ENCODE measurements around the gene FAU. TPM values are rescaled to one million over a fixed set of nuclear protein-coding genes. Genes with fewer than 3 reads are reported as not detected.

Gene FAU
- total RNA-seq, 2 donors from 2014 or later: 774 to 802 TPM

DNA sequence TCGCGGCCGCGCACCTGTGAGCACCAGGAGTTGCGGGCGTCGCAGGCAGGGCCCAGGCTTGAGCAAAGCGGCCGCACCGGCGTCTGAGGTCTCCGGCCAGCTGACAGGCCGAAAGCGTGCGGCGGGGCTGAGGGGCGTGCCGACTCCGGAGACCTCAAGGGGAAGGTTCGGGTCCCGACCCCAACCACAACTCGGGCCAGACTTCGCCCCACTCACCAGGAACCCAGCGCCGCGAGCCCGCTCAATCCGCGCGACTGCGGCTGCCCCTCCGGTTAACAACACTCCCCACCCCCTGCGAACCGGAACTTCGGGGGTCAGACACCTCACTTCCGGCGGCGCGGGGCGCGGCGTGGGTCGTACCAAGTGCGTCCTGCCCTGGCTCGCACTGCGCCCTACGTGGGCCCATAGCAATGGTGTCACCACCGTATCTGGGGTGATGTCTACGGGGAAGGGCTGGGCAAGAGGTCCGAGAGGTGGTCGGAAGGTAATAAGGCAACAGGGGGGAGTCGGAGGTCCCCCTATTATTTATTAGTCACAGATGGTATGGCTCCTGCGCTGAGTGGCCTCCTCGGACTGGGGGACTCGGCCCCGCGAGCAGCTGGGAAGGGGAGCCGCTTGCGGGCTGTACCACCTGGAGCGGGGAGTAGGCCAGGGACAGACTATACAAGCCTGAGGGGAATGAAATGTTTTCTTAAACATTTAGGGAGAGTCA, 12.5 kb upstream of the FAU start, which contains the start of gene SYVN1:
Gene SYVN1, minus strand, starts transcription at position 280 of the 712 bp plus-strand sequence. CDS start 918 bp downstream, outside the sequence.
- peaks cover 19% of the 10 kb centered on the region for H3K4me1 Mint-ChIP-seq
- peaks cover 3% of the 10 kb centered on the region for H3K27me3 Mint-ChIP-seq (ENCODE audit: insufficient read depth)
- H3K36me3 Mint-ChIP-seq (ENCODE audit: low read depth): peaks cover 27% of the 10 kb centered on the region
- no peaks in the 10 kb centered on the region for H3K9me3 ChIP-seq (ENCODE audit: control insufficient read depth, low read length)
- peak within 1 kb of the TSS; percentile 99 for H3K27ac Mint-ChIP-seq
- peak within 1 kb of the TSS; percentile 99 for H3K27ac ChIP-seq (ENCODE audit: low read depth, low read length)
- peak within 1 kb of the TSS; percentile 94 for H3K4me3 ChIP-seq (ENCODE audit: low read length)
- TF ChIP-seq, protein P1, sequence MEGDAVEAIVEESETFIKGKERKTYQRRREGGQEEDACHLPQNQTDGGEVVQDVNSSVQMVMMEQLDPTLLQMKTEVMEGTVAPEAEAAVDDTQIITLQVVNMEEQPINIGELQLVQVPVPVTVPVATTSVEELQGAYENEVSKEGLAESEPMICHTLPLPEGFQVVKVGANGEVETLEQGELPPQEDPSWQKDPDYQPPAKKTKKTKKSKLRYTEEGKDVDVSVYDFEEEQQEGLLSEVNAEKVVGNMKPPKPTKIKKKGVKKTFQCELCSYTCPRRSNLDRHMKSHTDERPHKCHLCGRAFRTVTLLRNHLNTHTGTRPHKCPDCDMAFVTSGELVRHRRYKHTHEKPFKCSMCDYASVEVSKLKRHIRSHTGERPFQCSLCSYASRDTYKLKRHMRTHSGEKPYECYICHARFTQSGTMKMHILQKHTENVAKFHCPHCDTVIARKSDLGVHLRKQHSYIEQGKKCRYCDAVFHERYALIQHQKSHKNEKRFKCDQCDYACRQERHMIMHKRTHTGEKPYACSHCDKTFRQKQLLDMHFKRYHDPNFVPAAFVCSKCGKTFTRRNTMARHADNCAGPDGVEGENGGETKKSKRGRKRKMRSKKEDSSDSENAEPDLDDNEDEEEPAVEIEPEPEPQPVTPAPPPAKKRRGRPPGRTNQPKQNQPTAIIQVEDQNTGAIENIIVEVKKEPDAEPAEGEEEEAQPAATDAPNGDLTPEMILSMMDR (conservative IDR thresholded peaks at IDR 0.05): no peak
- peak within 1 kb of the TSS; percentile 98 for H3K9ac ChIP-seq (ENCODE audit: extremely low read depth, low read length, poor library complexity, severe bottlenecking)
- H3K36me3 ChIP-seq (ENCODE audit: control insufficient read depth, insufficient read depth, low read length): peaks cover 32% of the 10 kb centered on the region
- H3K4me3 Mint-ChIP-seq: peak within 1 kb of the TSS; percentile 87
- peak; percentile 94 for DNase-seq
- no peaks in the 10 kb centered on the region for H3K4me1 ChIP-seq (ENCODE audit: control insufficient read depth, insufficient read depth, low read length)
- WGBS, 2 experiments (ENCODE audit: insufficient coverage in 1 of 2, insufficient read length in 1 of 2): 0 to 1% methylated on average over 20 to 60 of the region's 60 CpGs
- H3K9me3 Mint-ChIP-seq: no peaks in the 10 kb centered on the region
- no peaks in the 10 kb centered on the region for H3K27me3 ChIP-seq (ENCODE audit: control insufficient read depth, insufficient read depth, low read length, poor library complexity, severe bottlenecking)

DNA sequence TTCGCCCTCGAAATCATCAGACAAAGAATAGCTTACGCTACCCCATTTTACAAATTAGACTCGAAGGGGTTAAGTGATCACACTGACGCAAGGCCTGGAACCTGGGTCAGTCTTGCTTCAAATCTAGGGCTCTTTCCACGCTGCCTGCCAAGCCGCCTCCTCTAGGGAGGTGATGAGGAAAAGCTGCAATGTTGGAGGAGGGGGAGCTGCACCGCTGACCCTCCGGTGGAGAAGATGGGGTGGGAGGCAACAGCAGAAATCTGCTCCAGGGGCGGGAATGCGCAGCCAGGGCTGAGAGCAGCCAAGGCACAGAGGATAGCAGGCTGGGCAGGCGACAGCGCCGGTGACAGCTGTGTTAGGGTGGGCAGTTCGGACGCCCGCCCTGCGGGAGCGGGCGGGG, 11.8 kb upstream of the FAU start:
- Mint-ChIP-seq H3K27me3 (ENCODE audit: insufficient read depth) (peaks cover 2% of the 10 kb centered on the region), H3K36me3 (ENCODE audit: low read depth) (peaks cover 28% of the 10 kb centered on the region), H3K4me3 (peak overlapping the region; percentile 87), H3K27ac (peak overlapping the region; percentile 99), H3K9me3 (no peaks in the 10 kb centered on the region), H3K4me1 (peaks cover 19% of the 10 kb centered on the region)
- Histone ChIP-seq H3K4me1 (ENCODE audit: control insufficient read depth, insufficient read depth, low read length) (no peaks in the 10 kb centered on the region), H3K9ac (ENCODE audit: extremely low read depth, low read length, poor library complexity, severe bottlenecking) (peak overlapping the region; percentile 98), H3K27me3 (ENCODE audit: control insufficient read depth, insufficient read depth, low read length, poor library complexity, severe bottlenecking) (no peaks in the 10 kb centered on the region), H3K9me3 (ENCODE audit: control insufficient read depth, low read length) (no peaks in the 10 kb centered on the region), H3K27ac (ENCODE audit: low read depth, low read length) (no peak overlapping the region), H3K36me3 (ENCODE audit: control insufficient read depth, insufficient read depth, low read length) (peaks cover 36% of the 10 kb centered on the region), H3K4me3 (ENCODE audit: low read length) (peak overlapping the region; percentile 94)
- DNase-seq: peak; percentile 61
- WGBS, 2 experiments (ENCODE audit: insufficient coverage in 1 of 2, insufficient read length in 1 of 2): 0 to 3% methylated on average over 8 to 20 of the region's 20 CpGs
- TF ChIP-seq, protein P1 (conservative IDR thresholded peaks at IDR 0.05): no peak

DNA sequence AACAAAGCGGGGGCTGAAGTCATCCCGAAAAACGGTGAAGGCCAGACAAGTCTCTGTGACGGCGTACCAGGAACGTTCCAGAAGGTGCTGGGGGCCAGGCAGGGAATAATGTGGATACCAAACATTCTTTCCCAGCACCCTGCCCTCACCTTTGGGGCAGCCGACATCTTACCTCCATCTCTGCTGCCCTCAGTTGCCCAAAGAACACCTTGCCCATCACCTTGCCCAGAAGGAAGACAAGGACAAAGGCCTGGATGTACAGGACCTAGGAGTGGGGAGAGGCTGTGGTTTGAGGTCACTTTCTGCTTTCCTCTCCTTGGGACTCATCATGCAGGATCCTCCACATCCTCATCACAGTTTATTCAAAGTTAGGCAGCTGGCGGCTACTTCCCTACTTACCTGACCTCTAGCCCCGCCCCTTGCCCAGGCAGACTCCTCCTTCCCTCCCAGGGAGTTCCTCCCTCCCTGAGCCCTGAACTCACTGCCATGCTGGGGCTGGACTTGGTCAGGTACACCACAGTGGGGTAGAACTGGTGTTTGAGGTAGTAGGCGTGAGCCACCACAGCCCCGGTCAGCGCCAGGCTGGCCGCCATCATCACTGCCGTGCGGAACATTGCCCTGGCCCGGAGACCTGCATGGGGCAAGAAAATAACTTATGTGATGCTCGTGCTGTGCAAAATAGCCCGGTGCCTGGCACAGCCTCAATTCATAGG, 11.2 kb upstream of the FAU start:
- DNase-seq: peak; percentile 89
- 51 to 55% methylated on average over 9 to 18 of the region's 18 CpGs for WGBS, 2 experiments (ENCODE audit: insufficient coverage in 1 of 2, insufficient read length in 1 of 2)
- Histone ChIP-seq H3K27me3 (ENCODE audit: control insufficient read depth, insufficient read depth, low read length, poor library complexity, severe bottlenecking) (no peaks in the 10 kb centered on the region), H3K9ac (ENCODE audit: extremely low read depth, low read length, poor library complexity, severe bottlenecking) (peak overlapping the region; percentile 98), H3K36me3 (ENCODE audit: control insufficient read depth, insufficient read depth, low read length) (peaks cover 39% of the 10 kb centered on the region), H3K9me3 (ENCODE audit: control insufficient read depth, low read length) (no peaks in the 10 kb centered on the region), H3K27ac (ENCODE audit: low read depth, low read length) (no peak overlapping the region), H3K4me3 (ENCODE audit: low read length) (peak overlapping the region; percentile 94), H3K4me1 (ENCODE audit: control insufficient read depth, insufficient read depth, low read length) (no peaks in the 10 kb centered on the region)
- TF ChIP-seq, protein P1 (conservative IDR thresholded peaks at IDR 0.05): no peak
- Mint-ChIP-seq H3K36me3 (ENCODE audit: low read depth) (peaks cover 28% of the 10 kb centered on the region), H3K27ac (peak overlapping the region; percentile 99), H3K4me3 (peak overlapping the region; percentile 87), H3K27me3 (ENCODE audit: insufficient read depth) (no peaks in the 10 kb centered on the region), H3K4me1 (peaks cover 19% of the 10 kb centered on the region), H3K9me3 (no peaks in the 10 kb centered on the region)
